ENCODE data around the gene CFAP91. TPM values are rescaled to one million over a fixed set of nuclear protein-coding genes. Genes with fewer than 3 reads are reported as not detected.

CFAP91 gene
- total RNA-seq, 4 donors from 2014 or later = 2.6 to 7.8 (median 4.1) TPM

DNA sequence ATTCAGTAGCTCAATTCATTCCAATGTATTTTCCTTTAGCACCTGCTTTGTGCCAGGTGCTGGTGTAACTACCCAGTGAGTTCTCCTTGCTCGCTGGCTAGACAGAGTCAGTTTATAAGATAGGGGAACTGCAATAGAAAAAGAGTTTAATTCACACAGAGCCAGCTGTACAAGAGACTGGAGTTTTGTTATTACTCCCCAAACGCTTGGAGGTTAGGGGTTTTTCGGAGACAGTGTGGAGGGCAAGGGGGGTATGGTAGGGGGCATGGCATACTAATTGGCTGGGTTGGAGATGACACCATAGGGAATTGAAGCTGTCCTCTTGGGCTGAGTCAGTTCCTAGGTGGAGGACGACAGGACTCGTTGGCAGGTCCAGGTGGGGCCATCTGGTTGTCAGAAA, 5.4 kb upstream of the CFAP91 start:
- Histone ChIP-seq H3K4me1 (peaks cover 0 to 6% (median 0%) of the 10 kb centered on the region in 3 donors), H3K9me3 (no peaks in the 10 kb centered on the region), H3K27ac (no peak overlapping the region), H3K4me3 (no peak overlapping the region), H3K27me3 (no peaks in the 10 kb centered on the region), H3K36me3 (no peaks in the 10 kb centered on the region)
- TF ChIP-seq, protein P1, sequence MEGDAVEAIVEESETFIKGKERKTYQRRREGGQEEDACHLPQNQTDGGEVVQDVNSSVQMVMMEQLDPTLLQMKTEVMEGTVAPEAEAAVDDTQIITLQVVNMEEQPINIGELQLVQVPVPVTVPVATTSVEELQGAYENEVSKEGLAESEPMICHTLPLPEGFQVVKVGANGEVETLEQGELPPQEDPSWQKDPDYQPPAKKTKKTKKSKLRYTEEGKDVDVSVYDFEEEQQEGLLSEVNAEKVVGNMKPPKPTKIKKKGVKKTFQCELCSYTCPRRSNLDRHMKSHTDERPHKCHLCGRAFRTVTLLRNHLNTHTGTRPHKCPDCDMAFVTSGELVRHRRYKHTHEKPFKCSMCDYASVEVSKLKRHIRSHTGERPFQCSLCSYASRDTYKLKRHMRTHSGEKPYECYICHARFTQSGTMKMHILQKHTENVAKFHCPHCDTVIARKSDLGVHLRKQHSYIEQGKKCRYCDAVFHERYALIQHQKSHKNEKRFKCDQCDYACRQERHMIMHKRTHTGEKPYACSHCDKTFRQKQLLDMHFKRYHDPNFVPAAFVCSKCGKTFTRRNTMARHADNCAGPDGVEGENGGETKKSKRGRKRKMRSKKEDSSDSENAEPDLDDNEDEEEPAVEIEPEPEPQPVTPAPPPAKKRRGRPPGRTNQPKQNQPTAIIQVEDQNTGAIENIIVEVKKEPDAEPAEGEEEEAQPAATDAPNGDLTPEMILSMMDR (IDR thresholded peaks at IDR 0.05) = no peak
- TF ChIP-seq POLR2AphosphoS5 (IDR thresholded peaks at IDR 0.05) = no peak
- no peak for ATAC-seq
- WGBS, 2 donors (ENCODE audit: low coverage in 1 of 2) = 82 to 86% methylated on average over 4 to 5 of the region's 5 CpGs

DNA sequence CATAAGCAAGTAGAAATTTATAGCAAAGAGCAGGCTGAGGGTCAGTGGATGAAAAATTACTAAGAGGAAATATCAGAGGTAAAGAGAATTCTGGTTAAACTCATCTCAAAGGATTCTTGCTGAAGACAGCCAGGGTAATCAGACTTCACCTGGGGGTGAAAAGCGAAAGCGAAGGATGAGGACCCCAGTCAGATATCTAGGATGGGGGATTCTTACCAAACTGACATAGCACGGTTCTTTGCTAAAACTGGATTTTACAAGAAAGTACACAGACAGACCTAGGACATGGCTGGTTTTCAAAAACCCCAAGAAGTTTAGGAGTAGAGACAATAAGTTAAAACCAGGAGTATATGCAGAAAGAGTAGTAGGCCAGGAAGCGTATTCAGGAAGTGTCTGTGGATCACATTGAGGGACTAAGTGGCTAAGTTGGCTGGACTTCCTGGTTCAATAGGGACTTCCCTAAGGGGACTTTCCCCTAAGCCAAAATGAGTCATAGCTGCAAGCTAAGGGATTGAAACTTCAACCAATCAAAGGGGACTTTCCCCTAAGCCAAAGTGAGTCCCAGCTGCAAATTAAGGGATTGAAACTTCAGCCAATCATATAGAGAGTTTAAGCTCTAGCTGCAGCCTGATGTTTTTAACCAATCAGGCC, 2.4 kb upstream of the CFAP91 start:
- TF ChIP-seq, protein P1 (IDR thresholded peaks at IDR 0.05) = no peak
- no peak for TF ChIP-seq POLR2A (IDR thresholded peaks at IDR 0.05)
- TF ChIP-seq EP300 (IDR thresholded peaks at IDR 0.05) = no peak
- no peak for TF ChIP-seq POLR2AphosphoS5 (IDR thresholded peaks at IDR 0.05)
- no peaks in the 10 kb centered on the region for H3K27me3 ChIP-seq
- H3K4me3 ChIP-seq = no peak overlapping the region
- H3K36me3 ChIP-seq = no peaks in the 10 kb centered on the region
- no peak overlapping the region for H3K27ac ChIP-seq
- WGBS, 2 donors (ENCODE audit: low coverage in 1 of 2) = 64 to 90% methylated on average over 4 of the region's 4 CpGs
- no peak for ATAC-seq
- H3K9me3 ChIP-seq = no peaks in the 10 kb centered on the region
- H3K4me1 ChIP-seq = peaks cover 0 to 21% (median 0%) of the 10 kb centered on the region in 3 donors

DNA sequence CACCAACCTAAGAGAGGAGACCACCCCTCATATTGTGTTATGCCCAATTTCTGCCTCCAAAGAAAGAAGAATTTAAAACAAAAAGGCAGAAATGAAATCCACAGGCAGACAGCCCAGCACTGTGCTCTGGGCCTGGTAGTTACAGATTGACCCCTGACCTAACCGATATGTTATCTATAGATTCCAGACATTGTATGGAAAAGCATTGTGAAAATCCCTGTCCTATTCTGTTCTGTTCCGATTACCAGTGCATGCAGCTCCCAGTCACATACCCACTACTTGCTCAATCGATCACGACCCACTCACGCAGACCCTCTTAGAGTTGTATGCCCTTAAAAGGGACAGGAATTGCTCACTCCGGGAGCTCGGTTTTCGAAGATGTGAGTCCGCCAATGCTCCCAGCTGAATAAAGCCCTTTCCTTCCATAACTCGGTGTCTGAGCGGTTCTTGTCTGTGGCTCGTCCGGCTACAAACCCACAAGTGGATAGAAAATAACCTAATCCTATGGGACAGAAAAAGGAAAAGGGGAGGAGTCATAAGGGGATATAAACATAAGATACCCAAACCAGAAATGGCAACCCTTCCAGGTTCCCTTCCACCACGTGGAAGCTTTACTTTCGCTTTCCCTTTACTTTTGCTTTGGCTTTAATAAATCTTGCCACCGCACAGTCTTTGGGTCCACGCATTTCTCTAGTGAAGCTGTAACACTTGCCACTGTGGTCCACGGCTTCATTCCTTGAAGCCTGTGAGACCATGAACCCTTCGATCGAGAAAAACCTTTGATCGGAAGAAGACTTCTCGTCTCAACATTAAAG, 1.7 kb upstream of the CFAP91 start:
- H3K4me1 ChIP-seq = peaks cover 0 to 21% (median 0%) of the 10 kb centered on the region in 3 donors

DNA sequence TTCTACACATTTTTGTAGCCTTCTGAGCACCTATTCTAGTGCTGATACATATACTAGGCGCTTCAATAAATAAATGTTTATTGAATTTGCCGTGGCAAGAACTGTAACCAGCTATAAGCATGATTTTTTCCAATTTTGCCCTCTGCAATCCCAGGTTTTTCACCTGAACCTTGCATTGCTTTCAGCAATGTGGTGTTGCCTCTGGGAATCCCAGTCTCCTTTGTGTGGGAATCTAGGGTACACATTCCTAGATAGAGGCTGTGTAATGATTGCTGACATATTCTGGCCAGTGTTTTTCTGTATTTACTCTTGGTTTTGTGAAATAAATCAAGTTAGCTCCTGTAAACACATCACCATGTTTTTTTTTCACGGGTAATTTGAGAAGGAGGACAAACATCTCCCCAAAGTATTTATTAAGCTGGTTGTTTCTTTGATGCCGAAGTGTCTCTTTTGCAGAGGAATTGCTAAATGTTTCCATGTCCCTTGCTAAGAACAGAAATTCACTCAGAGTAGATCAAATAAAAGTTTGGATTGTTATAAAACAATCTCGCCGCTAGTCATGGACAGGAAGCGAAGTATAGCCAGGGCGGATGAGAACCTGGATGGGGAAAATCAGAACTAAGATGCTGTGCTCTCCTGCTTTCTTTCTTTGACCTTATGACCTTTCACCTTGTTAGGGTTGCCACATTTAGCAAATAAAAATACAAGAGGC, 1.2 kb downstream of the CFAP91 start:
- Histone ChIP-seq H3K9me3 (no peaks in the 10 kb centered on the region), H3K36me3 (no peaks in the 10 kb centered on the region), H3K4me3 (peak overlapping the region in 1 of 2 donors; percentile 60), H3K4me1 (peaks cover 0 to 21% (median 0%) of the 10 kb centered on the region in 3 donors), H3K27ac (peak overlapping the region in 1 of 4 donors; percentile 73), H3K27me3 (no peaks in the 10 kb centered on the region)
- TF ChIP-seq, protein P1 (IDR thresholded peaks at IDR 0.05) = no peak
- TF ChIP-seq POLR2AphosphoS5 (IDR thresholded peaks at IDR 0.05) (no peak), POLR2A (IDR thresholded peaks at IDR 0.05) (no peak), EP300 (IDR thresholded peaks at IDR 0.05) (no peak)
- no peak for ATAC-seq
- 68 to 74% methylated on average over 6 to 8 of the region's 8 CpGs for WGBS, 2 donors (ENCODE audit: low coverage in 1 of 2)

More for the DNA sequence above, 1.7 kb upstream of the CFAP91 start:
- TF ChIP-seq POLR2AphosphoS5 (IDR thresholded peaks at IDR 0.05) = no peak
- TF ChIP-seq, protein P1 (IDR thresholded peaks at IDR 0.05) = no peak
- TF ChIP-seq EP300 (IDR thresholded peaks at IDR 0.05) = no peak
- no peak for TF ChIP-seq POLR2A (IDR thresholded peaks at IDR 0.05)
- Histone ChIP-seq H3K9me3 (no peaks in the 10 kb centered on the region), H3K27me3 (no peaks in the 10 kb centered on the region), H3K36me3 (no peaks in the 10 kb centered on the region), H3K4me3 (no peak overlapping the region), H3K27ac (no peak overlapping the region)
- ATAC-seq = no peak
- 87 to 98% methylated on average over 6 to 22 of the region's 22 CpGs for WGBS, 2 donors (ENCODE audit: low coverage in 1 of 2)

All from gastroesophageal sphincter (tissue), 4 donors.